K562 (cell line): ENCODE results near the gene ANO9. TPM values are rescaled to one million over a fixed set of nuclear protein-coding genes. Genes with fewer than 3 reads are reported as not detected.
A peak's percentile ranks its signal among the peaks of the same experiment; 100 is the strongest.

Experiments used
- ATAC-seq: fragments of 200-7000 bp; cut with Tn5 transposase; 3 replicates; pipeline ENCODE4 v1.9.1; 2020; ENCODE audit warnings: moderate library complexity
- BruUV-seq: library from RNA; stranded (reverse); fragments of 400-500 nt; replicated peaks from 2 replicates; lab custom pipeline; 2021; lab: Mats Ljungman, UMichigan
- CTCF ChIA-PET: fragments of 300-600 bp; formaldehyde crosslinking; extraction: SDS; loops from one replicate; lab custom pipeline; 2021; ENCODE audit warnings: low intra/inter-chr PET ratio; lab: Yijun Ruan, JAX
- POLR2A ChIA-PET: fragments of 300-600, 350-650 bp; sonication (Branson Sonifier 250); formaldehyde crosslinking; extraction: SDS; loops from one replicate; lab custom pipeline; 2021; ENCODE audit warnings: antibody characterized with exemption, inconsistent platforms; lab: Yijun Ruan, JAX
- DNase-seq, 4 experiments: peaks; one replicate each; pipeline versions ENCODE4 v3.0.0 to v3.0.0-alpha.2; 2011 to 2018; ENCODE audit warnings: low spot score in 3 of 4, mixed read lengths in 3 of 4; ENCODE audit errors: extremely low read depth in 1 of 4
- FAIRE-seq: peaks from 2 replicates; lab custom pipeline; 2011; peaks lifted over from hg19 to GRCh38; lab: Jason Lieb, UNC
- H2AFZ ChIP-seq: 2 replicates; pipeline ENCODE4 v1.6.0; 2011; ENCODE audit warnings: low read depth, low read length, control low read depth, inconsistent platforms
- H3K27ac ChIP-seq: fragments of 200-600 bp; 3 replicates; pipeline ENCODE4 v1.8.0; 2011; ENCODE audit warnings: low read depth, mild to moderate bottlenecking, control low read depth, inconsistent platforms, low read length, moderate library complexity, mixed read lengths; ENCODE audit errors: extremely low read depth
- H3K27me3 ChIP-seq, 2 experiments: fragments of 300-600 bp in 1 of 2; 2 replicates in 1 of 2; 3 replicates in 1 of 2; pipeline versions ENCODE4 v1.6.0 to v1.8.0; 2011; ENCODE audit warnings: inconsistent platforms in 2 of 2, low read length in 2 of 2, mild to moderate bottlenecking in 1 of 2, mixed read lengths in 1 of 2, moderate library complexity in 1 of 2; ENCODE audit not compliant: control insufficient read depth in 2 of 2, insufficient read depth in 2 of 2
- H3K36me3 ChIP-seq: fragments of 300-600 bp; 3 replicates; pipeline ENCODE4 v1.8.0; 2011; ENCODE audit warnings: mild to moderate bottlenecking, low read length, inconsistent platforms; ENCODE audit not compliant: control insufficient read depth, insufficient read depth
- H3K4me1 ChIP-seq, 2 experiments: fragments of 200-600 bp in 1 of 2; replicated peaks in 1 of 2; 2 replicates in 1 of 2; 3 replicates in 1 of 2; pipeline versions ENCODE4 v1.5.1 to v1.8.0; 2011; ENCODE audit warnings: inconsistent platforms in 2 of 2, low read length in 2 of 2, mild to moderate bottlenecking in 1 of 2, mixed read lengths in 1 of 2, moderate library complexity in 1 of 2; ENCODE audit not compliant: control insufficient read depth in 2 of 2, insufficient read depth in 2 of 2
- H3K4me2 ChIP-seq: 2 replicates; pipeline ENCODE4 v1.6.1; 2011; ENCODE audit warnings: low read length, control low read depth, inconsistent platforms, mixed read lengths; ENCODE audit not compliant: insufficient read depth
- H3K4me3 ChIP-seq: fragments of 200-600 bp; sonication (generic), shearing (Covaris generic); 2 replicates; pipeline ENCODE4 v1.5.1; 2016; ENCODE audit warnings: control low read depth, inconsistent platforms
- H3K79me2 ChIP-seq: fragments of 200-600 bp; 3 replicates; pipeline ENCODE4 v1.8.0; 2011; ENCODE audit warnings: low read length, inconsistent platforms; ENCODE audit not compliant: control insufficient read depth, insufficient read depth
- H3K9ac ChIP-seq, 2 experiments: 2 replicates each; pipeline versions ENCODE4 v1.6.0 to v1.6.1; 2011; ENCODE audit warnings: low read depth in 2 of 2, low read length in 2 of 2, control low read depth in 1 of 2, inconsistent platforms in 1 of 2, mild to moderate bottlenecking in 1 of 2, mixed read lengths in 1 of 2; ENCODE audit not compliant: insufficient read depth in 1 of 2
- H3K9me1 ChIP-seq: one replicate; pipeline ENCODE4 v1.6.0; 2011; ENCODE audit warnings: inconsistent platforms, mild to moderate bottlenecking, low read length, moderate library complexity; ENCODE audit not compliant: control insufficient read depth, insufficient read depth
- H3K9me3 ChIP-seq: replicated peaks from 2 replicates; pipeline ENCODE4 v1.5.1; 2011; ENCODE audit warnings: low read depth, low read length, inconsistent platforms; ENCODE audit not compliant: control insufficient read depth, insufficient read depth
- H4K20me1 ChIP-seq: replicated peaks from 2 replicates; pipeline ENCODE4 v1.6.1; 2011; ENCODE audit warnings: low read length, inconsistent platforms, mixed read lengths; ENCODE audit not compliant: control insufficient read depth, insufficient read depth
- ELF2 ChIP-seq: fragments of 250-450 bp; sonication (Bioruptor Pico); IDR thresholded peaks from 2 replicates; pipeline ENCODE4 v1.5.0; 2021; ENCODE audit warnings: mild to moderate bottlenecking
- KAT7 ChIP-seq: sonication (generic); formaldehyde crosslinking; IDR thresholded peaks from 2 replicates; pipeline ENCODE4 v1.8.0; 2022; ENCODE audit warnings: missing genetic modification reagents, mild to moderate bottlenecking, borderline replicate concordance
- MNT ChIP-seq, 2 experiments: fragments of 450-650 bp; conservative IDR thresholded peaks; 2 replicates each; pipeline ENCODE4 v1.6.1; 2017; ENCODE audit warnings: mild to moderate bottlenecking in 2 of 2, moderate library complexity in 2 of 2
- NR4A1 ChIP-seq, 2 experiments: fragments of 250-450 bp in 1 of 2; fragments of 450-650 bp in 1 of 2; sonication (Bioruptor Pico) in 1 of 2; IDR thresholded peaks; 2 replicates each; pipeline versions ENCODE4 v1.4.0 to v1.6.1; 2016 to 2020; ENCODE audit warnings: mild to moderate bottlenecking in 2 of 2, missing compliant biosample characterization in 1 of 2, missing genetic modification characterization in 1 of 2, moderate library complexity in 1 of 2
- TEAD4 ChIP-seq, 2 experiments: sonication (generic) in 1 of 2; formaldehyde crosslinking in 1 of 2; IDR thresholded peaks; 2 replicates each; pipeline versions ENCODE4 v1.6.1 to v1.8.0; 2012 to 2022; ENCODE audit warnings: borderline replicate concordance in 1 of 2, inconsistent platforms in 1 of 2, low read length in 1 of 2, mild to moderate bottlenecking in 1 of 2, missing genetic modification reagents in 1 of 2
- ZNF644 ChIP-seq: fragments of 200-800 bp; sonication (Bioruptor generic); IDR thresholded peaks from 2 replicates; pipeline ENCODE4 v1.6.1; 2016; ENCODE audit warnings: low read depth, missing genetic modification characterization, missing compliant biosample characterization
- ZNF740 ChIP-seq, 3 experiments: fragments of 200-800 bp in 1 of 3; sonication (Bioruptor generic) in 1 of 3; sonication (generic) in 1 of 3; formaldehyde crosslinking in 1 of 3; IDR thresholded peaks; 2 replicates each; pipeline versions ENCODE4 v1.6.1 to v1.8.0; 2016 to 2022; ENCODE audit warnings: mild to moderate bottlenecking in 2 of 3, missing compliant biosample characterization in 2 of 3, missing genetic modification characterization in 2 of 3, missing genetic modification reagents in 1 of 3
- WGBS: fragments of 100-300 bp; shearing (Covaris generic); methylation state at CpG from one replicate; pipeline ENCODE4 v1.1.6; 2016; ENCODE audit warnings: low coverage, mixed read lengths; ENCODE audit not compliant: insufficient coverage; ENCODE audit errors: missing lambda C conversion rate; 5-methylcytosine and 5-hydroxymethylcytosine counted together
- in situ Hi-C: fragments of 300-500 bp; cut with MboI; formaldehyde crosslinking; loops from 4 replicates; pipeline ENCODE4 v1.15.0; 2018; ENCODE audit warnings: inconsistent platforms, mixed read lengths
- intact Hi-C: fragments of 100-400 bp; cut with micrococcal nuclease; formaldehyde crosslinking; loops from 2 replicates; pipeline ENCODE4 v1.14.2; 2022
- polyA plus RNA-seq, 8 experiments: library from polyadenylated mRNA; depleted of rRNA in 4 of 8; stranded (reverse) in 5 of 8; unstranded in 3 of 8; fragments of >200 nt; fragmentation: Nextera tagmentation in 2 of 8; fragmentation: Illumina TruSeq in 1 of 8; extraction: Ambion mirVana in 2 of 8; extraction: Trizol in 1 of 8; gene quantifications; 2 replicates each; pipeline versions ENCODE4 v1.2.1 to v1.2.3, GENCODE V29; 2011 to 2014; ENCODE audit warnings: inconsistent platforms in 1 of 8, missing spikeins in 1 of 8
- total RNA-seq, 7 experiments: library from RNA; depleted of rRNA in 6 of 7; stranded (reverse); fragments of >200 nt in 6 of 7; fragmentation: Illumina TruSeq in 2 of 7; extraction: Trizol in 2 of 7; gene quantifications; 2 replicates each; pipeline versions ENCODE4 v1.2.1 to v1.2.3, GENCODE V29; 2011 to 2021; ENCODE audit warnings: low replicate concordance in 1 of 7
- TF ChIP-seq, protein P1 (sequence below): sonication (generic); formaldehyde crosslinking; IDR thresholded peaks from 2 replicates; pipeline ENCODE4 v1.8.1; 2023; ENCODE audit warnings: mild to moderate bottlenecking, missing genetic modification reagents, moderate library complexity

Gene ANO9
- total and polyA plus RNA-seq, 9 of the 15 experiments (the other 6 are each of a cell fraction or from before 2014, with no cell fraction given), result 0.20 to 14.5 (median 4.5) TPM

DNA sequence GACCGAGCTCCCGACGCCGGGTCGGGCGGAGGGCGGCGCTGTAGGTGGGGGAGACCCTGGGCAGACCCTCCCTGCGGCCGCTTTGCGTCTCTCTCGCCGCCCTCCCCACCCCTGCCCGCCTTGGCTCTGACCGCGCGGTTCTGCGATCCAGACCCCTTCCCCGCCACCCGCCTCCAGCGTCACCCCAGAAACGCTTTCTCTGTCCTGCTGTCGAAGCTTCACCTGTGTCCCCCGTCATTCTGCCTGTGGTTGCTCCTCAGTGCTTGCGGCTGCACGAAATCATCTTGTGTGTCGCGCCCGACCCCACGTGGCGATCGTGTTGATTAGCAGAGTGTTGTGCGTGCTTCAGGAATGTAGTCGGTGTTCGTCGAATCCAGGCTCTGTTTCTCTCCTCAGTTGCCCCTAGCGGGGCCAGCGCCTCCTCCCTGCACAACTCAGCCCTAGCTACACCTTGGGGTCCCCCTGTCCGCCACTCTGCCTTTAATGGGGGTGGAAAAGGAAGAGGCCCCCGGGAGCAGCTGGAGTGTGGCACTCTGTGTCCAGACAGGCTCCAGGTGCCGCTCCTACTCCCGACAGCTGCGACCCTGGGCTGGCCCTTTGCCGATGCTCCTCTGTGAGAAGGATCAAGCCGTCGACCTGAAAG lies 9.1 kb upstream of the ANO9 start:
- TSS peak; percentile 48 for BruUV-seq
- peak; percentile 89 for FAIRE-seq
- H3K27ac ChIP-seq, result peak overlapping the region; percentile 92
- peak; percentile 45 to 83 (median 55) for DNase-seq
- POLR2A ChIA-PET, result interaction anchor here (0.6 to 2.0 kb wide), 3 partner anchors 10 to 134 kb away, joined by 3 to 16 read pairs (median 3); no protein-coding TSS in a partner anchor
- intact Hi-C loops, result no loop called here
- H3K4me2 ChIP-seq, result peak overlapping the region; percentile 82
- H3K9ac ChIP-seq, result peak overlapping the region; percentile 93 to 100
- peak overlapping the region; percentile 99 for H3K4me3 ChIP-seq
- H4K20me1 ChIP-seq, result no peaks in the 10 kb centered on the region
- peaks cover 75% of the 10 kb centered on the region for H3K79me2 ChIP-seq
- in situ Hi-C loops, result loop anchor here (5.0 kb wide), 1 partner anchor 51 kb away; no protein-coding TSS in a partner anchor
- 2% methylated on average over 36 of the region's 46 CpGs for WGBS
- peak overlapping the region; percentile 12; the same call in 1 of the 2 replicates for H2AFZ ChIP-seq
- no peaks in the 10 kb centered on the region for H3K9me1 ChIP-seq
- peak; percentile 29 for ATAC-seq
- no peaks in the 10 kb centered on the region for H3K9me3 ChIP-seq
- peaks cover 47% of the 10 kb centered on the region; the same call in 2 of the 3 replicates for H3K36me3 ChIP-seq
- H3K4me1 ChIP-seq, result peaks cover 27 to 79% of the 10 kb centered on the region in 2 experiments; a peak in 4 of 5 replicates
- CTCF ChIA-PET, result interaction anchor here (0.6 kb wide), 1 partner anchor 274 kb away, joined by 3 read pairs; no protein-coding TSS in a partner anchor
- H3K27me3 ChIP-seq, result no peaks in the 10 kb centered on the region
- TF ChIP-seq MNT (conservative IDR thresholded peaks at IDR 0.05) (peak; percentile 96), TEAD4 (IDR thresholded peaks at IDR 0.05; ENCODE audit: low read length) (peak; percentile 61), TEAD4 (CRISPR knock-in tag; IDR thresholded peaks at IDR 0.05; ENCODE audit: borderline replicate concordance) (peak; percentile 84; the same call in 1 of the 2 replicates), ZNF740 (CRISPR knock-in tag; IDR thresholded peaks at IDR 0.05) (peak; percentile 30; the same call in 1 of the 2 replicates), ZNF740 (tag; IDR thresholded peaks at IDR 0.05) (no peak), NR4A1 (CRISPR knock-in tag; IDR thresholded peaks at IDR 0.05) (no peak), NR4A1 (tag; IDR thresholded peaks at IDR 0.05) (no peak), ZNF644 (tag) (no peak), ELF2 (no peak), KAT7 (CRISPR knock-in tag) (0 out of 2 replicates have a peak, but pooled peaks have one; percentile 60)
- TF ChIP-seq, protein P1, sequence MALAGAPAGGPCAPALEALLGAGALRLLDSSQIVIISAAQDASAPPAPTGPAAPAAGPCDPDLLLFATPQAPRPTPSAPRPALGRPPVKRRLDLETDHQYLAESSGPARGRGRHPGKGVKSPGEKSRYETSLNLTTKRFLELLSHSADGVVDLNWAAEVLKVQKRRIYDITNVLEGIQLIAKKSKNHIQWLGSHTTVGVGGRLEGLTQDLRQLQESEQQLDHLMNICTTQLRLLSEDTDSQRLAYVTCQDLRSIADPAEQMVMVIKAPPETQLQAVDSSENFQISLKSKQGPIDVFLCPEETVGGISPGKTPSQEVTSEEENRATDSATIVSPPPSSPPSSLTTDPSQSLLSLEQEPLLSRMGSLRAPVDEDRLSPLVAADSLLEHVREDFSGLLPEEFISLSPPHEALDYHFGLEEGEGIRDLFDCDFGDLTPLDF (CRISPR knock-in tag), result peak; percentile 56; the same call in 1 of the 2 replicates
